Smooth muscle cell (in vitro differentiated cells): ENCODE results near the gene FAM229A. TPM values are rescaled to one million over a fixed set of nuclear protein-coding genes. Genes with fewer than 3 reads are reported as not detected.

Experiments used
- DNase-seq: peaks from one replicate; lab custom pipeline; 2025; ENCODE audit not compliant: unreplicated experiment; lab: John Stamatoyannopoulos, UW
- H2AFZ ChIP-seq: fragments of 200-600 bp; sonication (generic); 2 replicates; pipeline ENCODE4 v1.6.0; 2016; ENCODE audit warnings: antibody characterized with exemption, low read depth, mild to moderate bottlenecking
- H3F3A ChIP-seq: fragments of 200-600 bp; sonication (generic); 2 replicates; pipeline ENCODE4 v1.6.0; 2017; ENCODE audit warnings: antibody characterized with exemption, low read depth
- H3K27ac ChIP-seq: fragments of 200-600 bp; sonication (generic); 2 replicates; pipeline ENCODE4 v1.5.1; 2016; ENCODE audit warnings: low read depth, mild to moderate bottlenecking
- H3K27me3 ChIP-seq: fragments of 200-600 bp; sonication (generic); 2 replicates; pipeline ENCODE4 v1.6.1; 2016; ENCODE audit warnings: low read depth, mild to moderate bottlenecking
- H3K36me3 ChIP-seq: fragments of 200-600 bp; sonication (generic); 2 replicates; pipeline ENCODE4 v1.5.1; 2016; ENCODE audit warnings: low read depth
- H3K4me1 ChIP-seq: fragments of 200-600 bp; sonication (generic); 2 replicates; pipeline ENCODE4 v1.5.1; 2016; ENCODE audit warnings: low read depth
- H3K4me2 ChIP-seq: fragments of 200-600 bp; sonication (generic); 2 replicates; pipeline ENCODE4 v1.6.0; 2016; ENCODE audit warnings: mild to moderate bottlenecking
- H3K4me3 ChIP-seq: fragments of 200-600 bp; sonication (generic); 2 replicates; pipeline ENCODE4 v1.5.1; 2016; ENCODE audit warnings: mild to moderate bottlenecking
- H3K79me2 ChIP-seq: fragments of 200-600 bp; sonication (generic); 2 replicates; pipeline ENCODE4 v1.6.0; 2016; ENCODE audit warnings: low read depth, mild to moderate bottlenecking
- H3K9ac ChIP-seq: fragments of 200-600 bp; sonication (generic); 2 replicates; pipeline ENCODE4 v1.6.0; 2016; ENCODE audit warnings: low read depth
- H3K9me3 ChIP-seq: fragments of 200-600 bp; sonication (generic); replicated peaks from 2 replicates; pipeline ENCODE4 v1.5.1; 2016; ENCODE audit warnings: low read depth
- H4K20me1 ChIP-seq: fragments of 200-600 bp; sonication (generic); 2 replicates; pipeline ENCODE4 v1.6.0; 2016; ENCODE audit warnings: low read depth
- WGBS: methylation state at CpG from one replicate; pipeline ENCODE4 v1.1.7; 2016; ENCODE audit warnings: low lambda C conversion rate; 5-methylcytosine and 5-hydroxymethylcytosine counted together
- polyA plus RNA-seq: library from polyadenylated mRNA; unstranded; fragments of >200 nt; fragmentation: Nextera tagmentation; extraction: Ambion mirVana; gene quantifications from 2 replicates; pipeline ENCODE4 v1.2.1, GENCODE V29; 2016
- total RNA-seq: library from RNA; depleted of rRNA; stranded (reverse); fragments of >200 nt; gene quantifications from 2 replicates; pipeline ENCODE4 v1.2.3, GENCODE V29; 2014
- TF ChIP-seq, protein P1 (sequence below): fragments of 200-600 bp; sonication (generic); IDR thresholded peaks from 2 replicates; pipeline ENCODE4 v1.5.1; 2017; ENCODE audit warnings: borderline replicate concordance, mild to moderate bottlenecking, antibody characterized with exemption; ENCODE audit not compliant: insufficient read depth, poor library complexity, severe bottlenecking

The FAM229A gene
- total and polyA plus RNA-seq, 2 experiments from 2014 or later: 1.6 to 11.1 TPM

DNA sequence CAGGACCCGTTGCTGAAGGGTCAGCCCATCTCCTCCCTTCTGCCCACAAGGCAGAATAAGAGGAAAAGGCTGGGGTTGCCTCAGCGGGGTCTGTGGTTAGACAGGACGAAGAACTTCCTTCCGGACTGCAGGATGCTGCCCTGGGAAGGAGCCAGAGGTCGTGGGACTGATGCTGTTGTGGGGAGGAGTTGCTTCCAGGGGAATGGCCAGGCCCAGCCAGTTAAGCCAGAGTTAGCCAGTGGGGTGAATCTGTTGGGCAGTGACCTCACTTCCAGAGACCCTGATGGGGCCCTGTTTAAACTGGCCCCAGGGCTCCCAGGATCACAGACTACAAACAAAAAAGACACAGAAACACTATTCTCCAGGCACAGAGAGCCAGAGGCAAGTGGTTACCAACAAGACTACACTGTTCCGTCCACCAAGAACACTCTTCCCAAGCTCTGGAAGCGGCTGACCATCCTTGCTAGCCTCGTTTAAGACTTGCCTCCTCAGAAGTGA lies 13.0 kb downstream of the FAM229A start:
- no peak overlapping the region for H3K9ac ChIP-seq
- DNase-seq: no peak
- WGBS: 39% methylated on average over 8 of the region's 8 CpGs
- TF ChIP-seq, protein P1, sequence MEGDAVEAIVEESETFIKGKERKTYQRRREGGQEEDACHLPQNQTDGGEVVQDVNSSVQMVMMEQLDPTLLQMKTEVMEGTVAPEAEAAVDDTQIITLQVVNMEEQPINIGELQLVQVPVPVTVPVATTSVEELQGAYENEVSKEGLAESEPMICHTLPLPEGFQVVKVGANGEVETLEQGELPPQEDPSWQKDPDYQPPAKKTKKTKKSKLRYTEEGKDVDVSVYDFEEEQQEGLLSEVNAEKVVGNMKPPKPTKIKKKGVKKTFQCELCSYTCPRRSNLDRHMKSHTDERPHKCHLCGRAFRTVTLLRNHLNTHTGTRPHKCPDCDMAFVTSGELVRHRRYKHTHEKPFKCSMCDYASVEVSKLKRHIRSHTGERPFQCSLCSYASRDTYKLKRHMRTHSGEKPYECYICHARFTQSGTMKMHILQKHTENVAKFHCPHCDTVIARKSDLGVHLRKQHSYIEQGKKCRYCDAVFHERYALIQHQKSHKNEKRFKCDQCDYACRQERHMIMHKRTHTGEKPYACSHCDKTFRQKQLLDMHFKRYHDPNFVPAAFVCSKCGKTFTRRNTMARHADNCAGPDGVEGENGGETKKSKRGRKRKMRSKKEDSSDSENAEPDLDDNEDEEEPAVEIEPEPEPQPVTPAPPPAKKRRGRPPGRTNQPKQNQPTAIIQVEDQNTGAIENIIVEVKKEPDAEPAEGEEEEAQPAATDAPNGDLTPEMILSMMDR: no peak
- H3K36me3 ChIP-seq: no peaks in the 10 kb centered on the region
- H4K20me1 ChIP-seq: no peaks in the 10 kb centered on the region
- peaks cover 19% of the 10 kb centered on the region for H3K4me1 ChIP-seq
- H3K27ac ChIP-seq: peak overlapping the region; percentile 0
- H3K79me2 ChIP-seq: no peaks in the 10 kb centered on the region
- no peak overlapping the region for H3K4me3 ChIP-seq
- no peak overlapping the region for H2AFZ ChIP-seq
- H3K9me3 ChIP-seq: no peaks in the 10 kb centered on the region
- H3K4me2 ChIP-seq: no peak overlapping the region
- H3F3A ChIP-seq: peaks cover 20% of the 10 kb centered on the region
- no peaks in the 10 kb centered on the region for H3K27me3 ChIP-seq

DNA sequence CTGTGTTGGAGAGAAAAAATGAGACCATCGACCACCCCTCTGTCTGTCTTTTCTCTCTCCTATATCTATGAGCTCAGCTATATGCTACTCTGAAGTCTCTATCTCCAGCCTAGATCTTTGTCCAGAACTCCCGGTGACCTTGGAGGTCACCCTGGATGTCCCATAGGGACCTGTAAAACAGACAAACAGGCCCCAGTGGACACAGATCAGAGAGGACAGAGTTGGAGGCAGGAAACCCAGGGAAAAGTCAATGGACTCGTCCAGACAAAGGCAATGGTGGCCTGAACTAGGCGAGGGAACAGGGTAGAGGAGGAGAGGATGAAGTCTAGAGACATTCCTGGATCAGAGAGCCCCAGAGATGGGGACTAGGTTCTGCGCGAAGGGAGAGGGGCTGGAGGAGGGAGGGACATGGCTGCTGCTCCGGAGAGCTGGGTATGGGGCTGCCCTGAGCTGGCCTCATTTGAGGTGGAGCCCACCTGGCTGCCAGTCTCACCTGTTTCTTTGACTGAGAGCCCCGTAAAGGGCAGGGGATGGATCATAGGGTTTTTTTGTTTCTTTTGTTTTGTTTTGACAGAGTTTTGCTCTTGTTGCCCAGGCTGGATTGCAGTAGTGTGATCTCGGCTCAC lies 15.6 kb downstream of the FAM229A start:
- H3K27ac ChIP-seq: no peak overlapping the region
- DNase-seq: no peak
- no peaks in the 10 kb centered on the region for H3K4me1 ChIP-seq
- no peaks in the 10 kb centered on the region for H3K27me3 ChIP-seq
- no peaks in the 10 kb centered on the region for H3K9me3 ChIP-seq
- no peaks in the 10 kb centered on the region for H3K79me2 ChIP-seq
- H4K20me1 ChIP-seq: no peaks in the 10 kb centered on the region
- H3K36me3 ChIP-seq: no peaks in the 10 kb centered on the region
- no peak overlapping the region for H3K9ac ChIP-seq
- no peak overlapping the region for H2AFZ ChIP-seq
- whole genome bisulfite sequencing: 89% methylated on average over 9 of the region's 9 CpGs
- H3K4me3 ChIP-seq: no peak overlapping the region
- peaks cover 12% of the 10 kb centered on the region for H3F3A ChIP-seq
- H3K4me2 ChIP-seq: no peak overlapping the region
- TF ChIP-seq, protein P1: no peak

DNA sequence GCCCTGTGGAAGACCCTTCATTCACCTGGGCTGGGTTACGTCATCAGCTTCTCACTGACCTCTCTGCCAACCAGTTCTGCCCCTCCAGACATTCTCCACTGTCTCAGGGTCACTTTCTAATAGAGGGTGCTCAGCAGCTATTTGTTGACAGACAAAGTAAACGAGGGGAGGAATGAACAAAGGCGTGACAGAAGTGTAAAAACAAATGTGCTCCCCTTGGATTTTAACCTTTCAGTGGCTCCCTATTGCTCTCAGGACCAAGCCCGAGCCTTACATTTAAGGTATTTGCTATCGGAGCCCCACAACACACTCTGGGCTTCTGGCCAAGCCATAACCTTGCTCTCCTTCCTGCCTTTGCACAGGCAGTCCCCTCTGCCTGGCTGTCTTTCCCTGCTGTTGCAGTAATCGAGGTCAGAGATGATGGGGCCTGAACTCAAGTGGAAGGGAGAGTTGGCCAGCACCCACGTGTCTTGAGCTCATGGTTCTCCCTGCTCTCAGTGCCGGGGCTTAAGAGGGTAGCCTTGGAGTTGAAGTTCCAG lies 16.9 kb downstream of the FAM229A start:
- H2AFZ ChIP-seq: no peak overlapping the region
- no peaks in the 10 kb centered on the region for H4K20me1 ChIP-seq
- H3K9me3 ChIP-seq: no peaks in the 10 kb centered on the region
- TF ChIP-seq, protein P1: no peak
- H3K27ac ChIP-seq: no peak overlapping the region
- no peaks in the 10 kb centered on the region for H3K4me1 ChIP-seq
- no peak overlapping the region for H3K4me3 ChIP-seq
- H3K36me3 ChIP-seq: no peaks in the 10 kb centered on the region
- no peak overlapping the region for H3K9ac ChIP-seq
- no peak for DNase-seq
- no peaks in the 10 kb centered on the region for H3K79me2 ChIP-seq
- H3F3A ChIP-seq: peaks cover 9% of the 10 kb centered on the region
- 87% methylated on average over 8 of the region's 8 CpGs for WGBS
- no peak overlapping the region for H3K4me2 ChIP-seq
- no peaks in the 10 kb centered on the region for H3K27me3 ChIP-seq

DNA sequence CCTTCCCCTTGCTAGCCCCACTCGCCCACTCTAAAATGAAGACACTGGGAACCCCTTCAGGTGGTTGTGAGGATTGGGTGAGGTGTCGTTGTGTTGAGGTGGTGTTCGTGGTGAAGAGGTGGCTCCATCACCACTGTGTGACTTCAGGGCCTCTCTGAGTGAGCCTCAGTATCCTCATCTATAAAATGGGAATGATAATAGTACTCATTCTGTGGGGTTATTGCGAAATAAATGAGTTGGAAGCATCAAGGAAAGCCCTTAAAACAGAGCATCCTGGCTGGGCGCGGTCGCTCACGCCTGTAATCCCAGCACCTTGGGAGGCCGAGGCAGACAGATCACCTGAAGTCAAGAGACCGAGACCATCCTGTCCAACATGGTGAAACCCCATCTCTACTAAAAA lies 19.6 kb downstream of the FAM229A start:
- DNase-seq: no peak
- Histone ChIP-seq H4K20me1 (no peaks in the 10 kb centered on the region), H3F3A (peaks cover 4% of the 10 kb centered on the region), H3K27me3 (no peaks in the 10 kb centered on the region), H2AFZ (no peak overlapping the region), H3K9ac (no peak overlapping the region), H3K4me1 (peaks cover 10% of the 10 kb centered on the region), H3K4me2 (no peak overlapping the region), H3K4me3 (no peak overlapping the region), H3K9me3 (no peaks in the 10 kb centered on the region), H3K36me3 (no peaks in the 10 kb centered on the region), H3K79me2 (no peaks in the 10 kb centered on the region), H3K27ac (no peak overlapping the region)
- TF ChIP-seq, protein P1: no peak
- WGBS: 94% methylated on average over 10 of the region's 10 CpGs
